ENCODE data around the gene DGKG. TPM values are rescaled to one million over a fixed set of nuclear protein-coding genes. Genes with fewer than 3 reads are reported as not detected.

Gene DGKG
- total and polyA plus RNA-seq, 4 donors: 0.84 to 7.8 (median 1.7) TPM

- no peak for TF ChIP-seq CTCF (IDR thresholded peaks at IDR 0.05; ENCODE audit: low read depth, low read length, missing input control)
- no peak for TF ChIP-seq FOXA1 (IDR thresholded peaks at IDR 0.05)
- no peak for TF ChIP-seq NR2F2 (IDR thresholded peaks at IDR 0.05)
- TF ChIP-seq FOXA2 (IDR thresholded peaks at IDR 0.05): peak; percentile 28
- peak; percentile 49 to 53 for TF ChIP-seq RXRA (IDR thresholded peaks at IDR 0.05)
- peak in 1 of 2 donors; percentile 37 for TF ChIP-seq EGR1 (IDR thresholded peaks at IDR 0.05; ENCODE audit: low read depth in 2 of 2)
- peak in 1 of 2 donors; percentile 55 for TF ChIP-seq HNF4A (conservative IDR thresholded peaks at IDR 0.05)
- TF ChIP-seq TAF1 (conservative IDR thresholded peaks at IDR 0.05): peak; percentile 33
- peak; percentile 8 for TF ChIP-seq HNF4G (IDR thresholded peaks at IDR 0.05)
These were observed 264.2 kb downstream of the DGKG start (continued) for GRCh38 chr3:186097663-186098451.

GRCh38 chr3:186097317-186097662, 264.7 kb downstream of the DGKG start:
- TF ChIP-seq GABPA (IDR thresholded peaks at IDR 0.05 in 1 of 2, conservative IDR thresholded peaks at IDR 0.05 in 1 of 2): no peak
- TF ChIP-seq JUND (IDR thresholded peaks at IDR 0.05): no peak
- TF ChIP-seq FOXA1 (IDR thresholded peaks at IDR 0.05): no peak
- no peak for TF ChIP-seq SP1 (IDR thresholded peaks at IDR 0.05)
- no peak for TF ChIP-seq HNF4A (conservative IDR thresholded peaks at IDR 0.05)
- TF ChIP-seq MAX (IDR thresholded peaks at IDR 0.05): no peak
- no peak for TF ChIP-seq REST (IDR thresholded peaks at IDR 0.05)
- no peak for TF ChIP-seq ATF3 (IDR thresholded peaks at IDR 0.05)
- TF ChIP-seq EGR1 (IDR thresholded peaks at IDR 0.05; ENCODE audit: low read depth in 2 of 2): no peak
- no peak for TF ChIP-seq HNF4G (IDR thresholded peaks at IDR 0.05)
- no peak for TF ChIP-seq TAF1 (conservative IDR thresholded peaks at IDR 0.05)
- TF ChIP-seq YY1 (IDR thresholded peaks at IDR 0.05): no peak
- no peak for TF ChIP-seq CTCF (IDR thresholded peaks at IDR 0.05; ENCODE audit: low read depth, low read length, missing input control)
- TF ChIP-seq ZBTB33 (IDR thresholded peaks at IDR 0.05): no peak
- TF ChIP-seq RAD21 (IDR thresholded peaks at IDR 0.05): no peak
- no peak for TF ChIP-seq FOXA2 (IDR thresholded peaks at IDR 0.05)
- no peak overlapping the region for H3K27ac ChIP-seq (ENCODE audit: low read depth in 1 of 2, low read length in 2 of 2)
- no peaks in the 10 kb centered on the region for H3K9me3 ChIP-seq (ENCODE audit: control insufficient read depth in 4 of 4, low read length in 3 of 4)
- H3K27me3 ChIP-seq (ENCODE audit: control insufficient read depth in 4 of 4, insufficient read depth in 4 of 4, low read length in 3 of 4): no peaks in the 10 kb centered on the region
- H3K4me1 ChIP-seq (ENCODE audit: control insufficient read depth in 4 of 4, insufficient read depth in 4 of 4, low read length in 3 of 4): peaks cover 3 to 24% (median 14%) of the 10 kb centered on the region in 4 donors
- DNase-seq (ENCODE audit: low spot score): no peak
- 39% methylated on average over 4 of the region's 4 CpGs for WGBS
- H3K36me3 ChIP-seq (ENCODE audit: control insufficient read depth in 4 of 4, insufficient read depth in 3 of 4, low read depth in 1 of 4, low read length in 3 of 4): no peaks in the 10 kb centered on the region
- no peak overlapping the region for H3K9ac ChIP-seq (ENCODE audit: low read depth in 1 of 2, low read length in 2 of 2)
- peak overlapping the region in 1 of 3 donors; percentile 67 for H3K4me3 ChIP-seq (ENCODE audit: low read depth in 1 of 3, low read length in 3 of 3)

Measured in liver (tissue), 9 donors.